Glutamatergic neuron (in vitro differentiated cells): ENCODE data around the gene UPK1A. TPM values are rescaled to one million over a fixed set of nuclear protein-coding genes. Genes with fewer than 3 reads are reported as not detected.
"Not testable (repeated sequence)": the region's sequence is repeated elsewhere in the genome, so short reads cannot be mapped to it uniquely, and the experiment has no call there.

ENCODE experiments used
- DNase-seq: peaks from one replicate; pipeline ENCODE4 v3.0.0; 2022
- H3K27ac Mint-ChIP-seq: one replicate; pipeline ENCODE4 v1.8.0; 2020; ENCODE audit warnings: mild to moderate bottlenecking, mixed read lengths, inconsistent platforms; ENCODE audit not compliant: unreplicated experiment
- H3K27me3 Mint-ChIP-seq: one replicate; pipeline ENCODE4 v1.8.0; 2020; ENCODE audit warnings: mild to moderate bottlenecking, moderate library complexity, mixed read lengths, inconsistent platforms; ENCODE audit not compliant: unreplicated experiment
- H3K36me3 Mint-ChIP-seq: one replicate; pipeline ENCODE4 v1.8.0; 2020; ENCODE audit warnings: mild to moderate bottlenecking, mixed read lengths, inconsistent platforms; ENCODE audit not compliant: unreplicated experiment
- H3K4me1 Mint-ChIP-seq: one replicate; pipeline ENCODE4 v1.8.0; 2020; ENCODE audit warnings: mild to moderate bottlenecking, low read depth, mixed read lengths, inconsistent platforms; ENCODE audit not compliant: unreplicated experiment
- H3K4me3 Mint-ChIP-seq: one replicate; pipeline ENCODE4 v1.8.0; 2020; ENCODE audit warnings: mild to moderate bottlenecking, mixed read lengths, inconsistent platforms; ENCODE audit not compliant: unreplicated experiment
- H3K9me3 Mint-ChIP-seq: one replicate; pipeline ENCODE4 v1.8.0; 2020; ENCODE audit warnings: mild to moderate bottlenecking, moderate library complexity, mixed read lengths, inconsistent platforms; ENCODE audit not compliant: unreplicated experiment
- total RNA-seq: library from RNA; stranded (reverse); fragmentation: NEBNext Ultra II Directional; extraction: Animal tissue kit (Norgen Biotek cat#: 25700); gene quantifications from one replicate; pipeline ENCODE4 v1.2.1, GENCODE V29; 2021; ENCODE audit not compliant: unreplicated experiment
- TF ChIP-seq, protein P1 (sequence below): fragments of 200-600 bp; sonication (generic); IDR thresholded peaks from one replicate; pipeline ENCODE4 v1.5.0; 2021; ENCODE audit not compliant: partially characterized antibody, unreplicated experiment

UPK1A gene
- total RNA-seq, 1 donor from 2014 or later, result not detected

DNA sequence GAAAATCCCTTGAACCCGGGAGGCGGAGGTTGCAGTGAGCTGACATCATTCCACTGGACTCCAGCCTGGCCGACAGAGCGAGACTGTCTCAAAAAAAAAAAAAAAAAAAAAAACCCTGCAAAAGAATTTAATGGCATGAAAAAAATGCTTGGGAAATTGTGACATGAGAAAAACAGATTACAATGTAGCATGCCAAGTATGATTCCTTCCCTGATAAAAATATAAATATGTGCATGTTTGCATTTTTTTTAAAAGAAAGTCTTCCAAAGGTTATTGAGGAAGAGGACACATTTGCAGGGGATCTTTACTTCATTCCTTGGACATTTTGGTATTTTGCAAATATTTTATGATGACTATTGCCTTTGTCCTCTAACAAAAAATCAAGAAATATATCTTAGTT, 23.5 kb downstream of the UPK1A start:
- DNase-seq, result no peak
- H3K4me3 Mint-ChIP-seq, result no peak overlapping the region
- H3K36me3 Mint-ChIP-seq, result no peaks in the 10 kb centered on the region
- no peak overlapping the region for H3K27ac Mint-ChIP-seq
- no peaks in the 10 kb centered on the region for H3K9me3 Mint-ChIP-seq
- H3K4me1 Mint-ChIP-seq, result no peaks in the 10 kb centered on the region
- H3K27me3 Mint-ChIP-seq, result no peaks in the 10 kb centered on the region
- TF ChIP-seq, protein P1, sequence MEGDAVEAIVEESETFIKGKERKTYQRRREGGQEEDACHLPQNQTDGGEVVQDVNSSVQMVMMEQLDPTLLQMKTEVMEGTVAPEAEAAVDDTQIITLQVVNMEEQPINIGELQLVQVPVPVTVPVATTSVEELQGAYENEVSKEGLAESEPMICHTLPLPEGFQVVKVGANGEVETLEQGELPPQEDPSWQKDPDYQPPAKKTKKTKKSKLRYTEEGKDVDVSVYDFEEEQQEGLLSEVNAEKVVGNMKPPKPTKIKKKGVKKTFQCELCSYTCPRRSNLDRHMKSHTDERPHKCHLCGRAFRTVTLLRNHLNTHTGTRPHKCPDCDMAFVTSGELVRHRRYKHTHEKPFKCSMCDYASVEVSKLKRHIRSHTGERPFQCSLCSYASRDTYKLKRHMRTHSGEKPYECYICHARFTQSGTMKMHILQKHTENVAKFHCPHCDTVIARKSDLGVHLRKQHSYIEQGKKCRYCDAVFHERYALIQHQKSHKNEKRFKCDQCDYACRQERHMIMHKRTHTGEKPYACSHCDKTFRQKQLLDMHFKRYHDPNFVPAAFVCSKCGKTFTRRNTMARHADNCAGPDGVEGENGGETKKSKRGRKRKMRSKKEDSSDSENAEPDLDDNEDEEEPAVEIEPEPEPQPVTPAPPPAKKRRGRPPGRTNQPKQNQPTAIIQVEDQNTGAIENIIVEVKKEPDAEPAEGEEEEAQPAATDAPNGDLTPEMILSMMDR, result no peak

DNA sequence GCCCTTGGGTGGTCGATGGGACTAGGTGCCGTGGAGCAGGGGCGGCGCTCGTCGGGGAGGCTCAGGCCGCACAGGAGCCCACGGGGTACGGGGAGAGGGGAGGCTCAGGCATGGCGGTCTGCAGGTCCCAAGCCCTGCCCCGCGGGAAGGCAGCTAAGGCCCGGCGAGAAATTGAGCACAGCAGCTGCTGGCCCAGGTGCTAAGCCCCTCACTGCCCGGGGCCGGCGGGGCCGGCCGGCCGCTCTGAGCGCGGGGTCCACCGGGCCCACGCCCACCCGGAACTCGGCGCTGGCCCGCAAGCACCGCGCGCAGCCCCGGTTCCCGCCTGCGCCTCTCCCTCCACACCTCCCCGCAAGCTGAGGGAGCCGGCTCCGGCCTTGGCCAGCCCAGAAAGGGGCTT, 24.8 kb downstream of the UPK1A start:
- not testable (repeated sequence) for H3K9me3 Mint-ChIP-seq, DNase-seq, H3K4me3 Mint-ChIP-seq, H3K27me3 Mint-ChIP-seq, H3K36me3 Mint-ChIP-seq, H3K27ac Mint-ChIP-seq, H3K4me1 Mint-ChIP-seq

DNA sequence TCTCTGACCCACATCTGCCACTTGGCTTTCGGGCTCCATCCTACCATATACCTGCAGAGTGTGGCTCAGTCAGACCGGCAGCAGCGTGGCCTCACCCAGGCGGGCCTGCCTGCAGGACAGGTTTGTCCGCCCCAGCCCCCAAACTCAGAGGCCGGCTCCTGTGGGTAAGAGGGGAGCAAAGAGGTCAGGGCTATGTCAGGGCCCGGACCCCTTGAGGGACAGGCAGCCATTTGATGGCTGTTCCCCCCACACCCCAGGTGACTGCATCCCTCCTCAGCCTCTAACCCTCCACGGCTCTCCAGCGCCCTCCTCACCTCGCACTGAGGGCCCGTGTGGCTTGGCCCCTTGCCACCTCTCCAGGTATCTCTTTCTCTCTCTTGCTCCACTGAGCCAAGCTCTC, 25.7 kb downstream of the UPK1A start:
- TF ChIP-seq, protein P1, result no peak
- no peaks in the 10 kb centered on the region for H3K4me1 Mint-ChIP-seq
- H3K27ac Mint-ChIP-seq, result no peak overlapping the region
- no peaks in the 10 kb centered on the region for H3K9me3 Mint-ChIP-seq
- DNase-seq, result no peak
- peak overlapping the region; percentile 38 for H3K4me3 Mint-ChIP-seq
- no peaks in the 10 kb centered on the region for H3K36me3 Mint-ChIP-seq
- no peaks in the 10 kb centered on the region for H3K27me3 Mint-ChIP-seq

DNA sequence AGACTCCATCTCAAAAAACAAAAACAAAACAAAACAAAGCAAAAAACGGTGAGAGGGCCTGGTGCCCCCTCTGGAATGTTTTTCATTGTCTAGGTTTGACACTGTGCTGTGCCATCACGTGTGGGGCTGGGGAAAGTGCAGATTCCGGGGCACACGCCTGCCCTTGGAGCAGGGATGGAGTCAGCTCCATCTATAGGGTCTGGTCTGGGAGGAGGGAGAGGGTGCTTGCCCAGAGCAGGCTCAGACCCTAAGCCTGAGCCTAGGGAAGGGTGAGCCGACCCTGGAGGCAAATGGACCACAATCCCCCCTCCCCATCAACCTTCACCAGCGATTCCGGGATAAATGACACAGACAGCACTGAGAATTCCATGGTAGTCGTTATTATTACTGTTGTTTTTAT, 27.1 kb downstream of the UPK1A start:
- Mint-ChIP-seq H3K27ac (no peak overlapping the region), H3K4me3 (no peak overlapping the region), H3K27me3 (no peaks in the 10 kb centered on the region), H3K9me3 (no peaks in the 10 kb centered on the region), H3K36me3 (no peaks in the 10 kb centered on the region), H3K4me1 (no peaks in the 10 kb centered on the region)
- no peak for DNase-seq
- TF ChIP-seq, protein P1, result no peak

DNA sequence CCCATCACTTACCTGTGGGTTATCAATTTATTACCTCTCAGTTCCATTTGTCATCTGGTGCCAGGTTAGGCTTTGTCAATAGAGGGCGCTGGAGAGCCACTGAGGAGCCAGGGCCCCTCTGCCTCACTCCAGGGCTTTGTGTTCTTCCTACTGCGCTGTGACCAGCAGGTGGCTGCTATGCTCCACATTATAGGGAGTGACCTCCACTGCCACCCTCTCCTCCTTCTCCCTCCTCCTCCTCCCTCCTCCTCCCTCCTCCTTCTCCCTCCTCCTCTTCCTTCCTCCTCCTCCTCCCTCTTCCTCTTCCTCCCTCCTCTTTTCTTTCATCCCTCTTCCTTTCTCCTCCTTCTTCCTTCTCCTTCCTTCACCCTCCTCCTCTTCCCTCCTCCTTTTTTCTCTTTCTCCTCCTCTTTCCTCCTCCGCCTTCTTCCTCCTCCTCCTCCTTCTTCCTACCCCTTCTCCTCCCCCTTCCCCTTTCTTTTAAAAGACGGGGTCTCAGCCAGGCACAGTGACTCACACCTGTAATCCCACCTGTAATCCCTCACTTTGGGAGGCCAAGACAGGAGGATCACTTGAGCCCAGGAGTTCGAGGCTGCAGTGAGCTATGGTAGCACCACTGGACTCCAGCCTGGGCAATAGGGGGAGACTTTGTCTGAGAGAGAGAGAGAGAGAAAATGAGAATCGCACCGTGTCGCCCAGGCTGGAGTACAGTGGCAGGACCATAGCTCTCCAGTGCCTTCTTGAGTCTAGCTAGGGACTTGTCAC, 27.7 kb downstream of the UPK1A start:
- Mint-ChIP-seq H3K36me3 (no peaks in the 10 kb centered on the region), H3K27me3 (no peaks in the 10 kb centered on the region), H3K9me3 (no peaks in the 10 kb centered on the region), H3K4me3 (no peak overlapping the region), H3K4me1 (no peaks in the 10 kb centered on the region), H3K27ac (no peak overlapping the region)
- DNase-seq, result peak; percentile 88
- TF ChIP-seq, protein P1, result peak; percentile 84
